ENCODE results near the gene ICAM5.
A peak's percentile ranks its signal among the peaks of the same experiment; 100 is the strongest.

The ICAM5 gene

GRCh38 chr19:10290357-10290875, 664 bp downstream of the ICAM5 start:
- peak in 2 of 56 donors; percentile 4 to 28 for DNase-seq

- peak in 21 of 56 donors; percentile 4 to 46 (median 24) for DNase-seq
These were observed 1.3 kb downstream of the ICAM5 start for GRCh38 chr19:10290876-10291553.

GRCh38 chr19:10291554-10292205, 1.9 kb downstream of the ICAM5 start:
- no peak for DNase-seq

GRCh38 chr19:10292206-10292788, 2.5 kb downstream of the ICAM5 start:
- DNase-seq: peak in 34 of 56 donors; percentile 9 to 68 (median 31)

DNA sequence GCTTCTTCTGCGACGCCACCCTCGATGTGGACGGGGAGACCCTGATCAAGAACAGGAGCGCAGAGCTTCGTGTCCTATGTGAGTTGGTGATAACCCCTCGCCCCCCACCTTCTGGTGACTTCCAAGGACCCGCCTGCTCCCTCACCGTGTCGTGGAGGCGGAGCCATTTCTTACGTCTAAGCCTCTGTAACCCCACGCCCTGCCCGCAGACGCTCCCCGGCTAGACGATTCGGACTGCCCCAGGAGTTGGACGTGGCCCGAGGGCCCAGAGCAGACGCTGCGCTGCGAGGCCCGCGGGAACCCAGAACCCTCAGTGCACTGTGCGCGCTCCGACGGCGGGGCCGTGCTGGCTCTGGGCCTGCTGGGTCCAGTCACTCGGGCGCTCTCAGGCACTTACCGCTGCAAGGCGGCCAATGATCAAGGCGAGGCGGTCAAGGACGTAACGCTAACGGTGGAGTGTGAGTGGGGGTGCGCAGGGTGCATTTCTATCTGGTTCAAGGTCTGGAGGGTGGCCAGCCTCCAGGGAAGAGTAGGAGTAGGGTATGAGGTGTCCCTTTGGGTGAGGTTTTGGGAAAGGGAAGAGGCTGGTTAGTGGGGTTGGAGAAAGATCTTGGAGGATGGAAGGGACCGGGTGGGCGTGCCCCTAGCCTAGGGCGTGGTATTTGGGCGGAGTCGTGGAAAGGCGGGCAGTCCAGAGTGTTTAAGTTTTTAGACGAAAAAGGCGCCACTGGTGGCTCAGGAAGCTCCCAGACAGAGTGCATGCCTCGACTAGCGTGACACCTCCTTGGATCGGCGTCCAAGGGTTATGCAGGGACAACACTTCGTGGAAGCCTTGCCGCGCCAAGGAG, 3.3 kb downstream of the ICAM5 start:
- no peak for DNase-seq

DNA sequence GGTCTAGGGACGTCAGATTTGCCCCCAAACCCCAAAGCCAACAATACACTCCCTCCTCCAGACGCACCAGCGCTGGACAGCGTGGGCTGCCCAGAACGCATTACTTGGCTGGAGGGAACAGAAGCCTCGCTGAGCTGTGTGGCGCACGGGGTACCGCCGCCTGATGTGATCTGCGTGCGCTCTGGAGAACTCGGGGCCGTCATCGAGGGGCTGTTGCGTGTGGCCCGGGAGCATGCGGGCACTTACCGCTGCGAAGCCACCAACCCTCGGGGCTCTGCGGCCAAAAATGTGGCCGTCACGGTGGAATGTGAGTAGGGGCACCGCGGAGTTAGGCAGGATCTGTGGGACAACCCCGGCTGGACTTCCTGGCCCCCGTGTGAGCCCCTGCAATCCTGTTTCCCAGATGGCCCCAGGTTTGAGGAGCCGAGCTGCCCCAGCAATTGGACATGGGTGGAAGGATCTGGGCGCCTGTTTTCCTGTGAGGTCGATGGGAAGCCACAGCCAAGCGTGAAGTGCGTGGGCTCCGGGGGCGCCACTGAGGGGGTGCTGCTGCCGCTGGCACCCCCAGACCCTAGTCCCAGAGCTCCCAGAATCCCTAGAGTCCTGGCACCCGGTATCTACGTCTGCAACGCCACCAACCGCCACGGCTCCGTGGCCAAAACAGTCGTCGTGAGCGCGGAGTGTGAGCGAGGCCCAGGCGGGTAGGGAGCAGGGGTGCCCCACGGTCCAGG, 4.0 kb downstream of the ICAM5 start:
- DNase-seq: no peak

DNA sequence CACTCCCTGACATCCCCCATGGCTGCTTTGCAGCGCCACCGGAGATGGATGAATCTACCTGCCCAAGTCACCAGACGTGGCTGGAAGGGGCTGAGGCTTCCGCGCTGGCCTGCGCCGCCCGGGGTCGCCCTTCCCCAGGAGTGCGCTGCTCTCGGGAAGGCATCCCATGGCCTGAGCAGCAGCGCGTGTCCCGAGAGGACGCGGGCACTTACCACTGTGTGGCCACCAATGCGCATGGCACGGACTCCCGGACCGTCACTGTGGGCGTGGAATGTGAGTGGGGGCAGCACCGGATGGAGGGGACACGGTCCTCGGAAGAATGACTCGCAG, 4.6 kb downstream of the ICAM5 start:
- DNase-seq: no peak

GRCh38 chr19:10295305-10295846, 5.6 kb downstream of the ICAM5 start:
- DNase-seq: peak in 1 of 56 donors; percentile 4

DNA sequence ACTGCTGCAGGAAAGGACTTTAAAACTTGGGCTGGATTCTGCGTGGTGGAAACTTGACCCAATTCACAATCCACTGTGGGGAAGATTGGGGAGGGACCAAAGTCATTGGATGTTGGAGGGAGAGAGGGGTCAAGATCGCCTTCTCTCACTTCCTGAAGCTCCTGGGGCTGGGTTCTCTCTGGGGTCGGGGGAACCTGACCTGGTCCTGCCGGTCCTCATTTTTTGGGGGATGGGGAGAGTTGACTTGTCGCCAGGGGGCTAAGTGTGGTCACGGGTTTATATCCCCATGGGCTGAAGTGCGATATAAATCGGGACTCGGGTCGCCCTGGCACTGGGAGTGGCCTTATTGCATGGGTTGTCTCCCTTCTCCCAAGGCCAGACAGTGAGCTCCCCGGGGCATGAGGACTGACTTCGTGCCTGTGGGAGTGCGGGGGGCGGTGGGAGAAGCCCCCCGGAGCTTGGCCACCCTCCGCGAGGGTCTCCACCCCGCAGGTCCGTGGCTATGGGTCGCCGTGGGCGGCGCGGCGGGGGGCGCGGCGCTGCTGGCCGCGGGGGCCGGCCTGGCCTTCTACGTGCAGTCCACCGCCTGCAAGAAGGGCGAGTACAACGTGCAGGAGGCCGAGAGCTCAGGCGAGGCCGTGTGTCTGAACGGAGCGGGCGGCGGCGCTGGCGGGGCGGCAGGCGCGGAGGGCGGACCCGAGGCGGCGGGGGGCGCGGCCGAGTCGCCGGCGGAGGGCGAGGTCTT, 6.3 kb downstream of the ICAM5 start:
- no peak for DNase-seq

DNA sequence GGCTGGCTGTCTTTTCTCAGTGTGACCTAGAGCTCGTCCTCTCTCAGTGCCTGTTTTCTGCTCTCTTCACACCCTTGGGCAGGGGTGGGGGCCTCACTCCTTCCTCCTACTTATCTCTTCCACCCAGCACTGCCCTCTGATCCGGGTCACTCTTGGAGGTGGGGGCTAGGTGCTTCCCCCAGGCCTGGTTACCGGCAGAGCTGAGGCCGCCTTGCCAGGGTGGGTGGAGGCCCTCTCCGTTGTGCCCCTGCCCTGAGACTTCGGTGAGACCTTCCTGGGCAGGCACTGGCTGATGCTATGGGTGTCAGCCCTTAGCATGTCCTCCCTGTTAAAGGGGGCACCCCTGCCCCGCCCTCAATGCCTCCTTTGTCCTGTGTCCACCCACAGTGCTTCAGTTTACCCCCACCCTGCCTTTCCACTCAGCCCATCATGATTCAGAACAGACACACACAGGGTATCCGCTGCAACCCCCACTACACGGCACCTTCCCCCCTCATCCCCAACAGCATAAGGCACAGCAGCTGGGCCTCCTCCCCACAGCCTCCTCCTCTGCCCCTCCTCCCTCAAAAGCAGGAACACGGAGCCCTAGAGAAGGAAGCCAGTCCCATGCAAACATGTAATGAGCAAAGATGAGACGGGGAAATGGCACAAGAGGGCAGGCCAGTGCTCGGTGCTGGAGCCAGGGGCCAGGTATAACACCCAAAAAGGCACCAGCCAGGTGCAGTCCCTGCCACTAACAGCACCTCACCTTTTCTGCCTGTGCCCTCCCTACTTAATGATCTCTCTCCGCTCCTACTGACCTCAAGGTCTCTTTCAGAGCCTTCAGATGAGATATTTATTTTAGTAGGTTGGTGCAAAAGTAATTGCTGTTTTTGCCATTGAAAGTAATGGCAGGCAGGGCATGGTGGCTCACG, 10.1 kb downstream of the ICAM5 start:
- peak in 21 of 56 donors; percentile 7 to 58 (median 25) for DNase-seq

GRCh38 chr19:10305139-10305806, 15.5 kb downstream of the ICAM5 start:
- DNase-seq: peak in 43 of 56 donors; percentile 2 to 72 (median 36)

DNA sequence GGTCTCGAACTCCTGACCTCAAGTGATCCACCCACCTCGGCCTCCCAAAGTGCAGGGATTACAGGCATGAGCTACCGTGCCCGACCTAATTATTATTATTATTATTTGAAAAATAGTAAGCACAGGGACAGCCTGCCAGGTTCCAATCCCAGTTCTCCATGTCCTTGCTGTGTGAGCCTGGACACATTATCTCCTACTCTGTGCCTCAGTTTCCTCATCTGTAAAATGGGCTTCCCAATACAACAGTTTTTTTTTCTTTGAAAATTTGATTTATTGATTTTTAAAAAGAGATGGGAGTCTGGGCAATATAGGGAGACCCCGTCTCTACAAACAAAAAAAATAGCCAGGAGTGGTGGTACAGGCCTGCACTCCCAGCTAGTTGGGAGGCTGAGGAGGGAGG, 16.6 kb downstream of the ICAM5 start:
- no peak for DNase-seq

- DNase-seq: no peak
These were observed 19.7 kb downstream of the ICAM5 start, which contains the start of gene ZGLP1 for GRCh38 chr19:10309423-10309822. TSS of gene ZGLP1 (minus strand) at chr19:10309815.

GRCh38 chr19:10315335-10316214, 25.8 kb downstream of the ICAM5 start, which contains the start of gene FDX2:
TSS of gene FDX2 (minus strand) at chr19:10316015. CDS start at chr19:10315996, 19 bp downstream.
- DNase-seq: peak in 55 of 56 donors; percentile 8 to 93 (median 80)

DNA sequence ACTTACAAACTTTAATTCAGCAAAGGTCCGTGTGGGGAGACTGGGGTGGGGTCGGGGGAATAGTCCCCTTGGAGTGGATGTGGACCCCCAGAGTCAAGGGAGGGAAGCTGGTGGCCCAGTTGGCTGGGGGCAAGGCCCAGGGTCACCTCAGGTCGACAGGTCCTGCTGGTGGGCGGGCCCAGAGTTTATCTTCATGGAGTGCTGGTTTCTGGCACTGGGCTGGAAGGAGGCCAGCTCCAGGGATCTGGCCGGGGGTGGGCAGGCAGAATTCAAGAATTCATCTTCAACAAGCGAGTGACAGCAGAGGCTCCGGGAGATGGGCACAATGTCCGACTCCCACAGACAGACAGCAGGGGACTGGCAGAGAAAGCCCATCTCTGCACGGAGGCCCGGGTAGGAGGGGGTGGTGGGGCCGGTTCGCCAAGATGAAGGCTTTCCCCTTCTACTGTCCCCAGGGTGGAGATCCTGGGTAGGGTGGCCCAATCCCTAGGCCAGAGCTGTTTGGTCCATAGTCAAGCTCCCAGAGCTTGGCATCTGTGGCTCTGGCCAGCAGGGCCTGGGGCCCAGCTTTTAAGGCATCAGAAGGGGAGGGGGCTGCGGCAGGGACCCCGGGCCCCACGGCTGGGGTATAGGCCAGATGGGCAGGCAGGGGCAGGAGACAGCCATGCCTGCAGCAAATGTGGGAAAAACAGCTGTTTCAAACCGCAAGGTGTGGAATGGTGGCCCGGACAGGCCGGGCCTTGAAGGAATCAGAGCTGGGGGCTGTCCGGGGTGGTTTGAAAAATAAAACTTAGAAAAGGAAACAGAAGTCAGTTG, 26.7 kb downstream of the ICAM5 start:
- peak in 6 of 56 donors; percentile 12 to 41 (median 32) for DNase-seq
